Sigmoid colon (tissue), 7 donors: Measurements from ENCODE around the gene C20orf173. TPM values are rescaled to one million over a fixed set of nuclear protein-coding genes. Genes with fewer than 3 reads are reported as not detected.

ENCODE experiments used
- DNase-seq: peaks from one replicate; pipeline ENCODE4 v3.0.0-alpha.2; 2019
- H3K27ac ChIP-seq, 4 donors: fragments of 200-600 bp; sonication (generic); one replicate each; pipeline ENCODE4 v1.5.1; 2016 to 2019; ENCODE audit warnings: mild to moderate bottlenecking in 1 of 4
- H3K27me3 ChIP-seq, 3 donors: fragments of 200-600 bp; sonication (generic); one replicate each; pipeline ENCODE4 v1.5.1; 2019; ENCODE audit warnings: mild to moderate bottlenecking in 1 of 3
- H3K36me3 ChIP-seq, 4 donors: fragments of 200-600 bp; sonication (generic); one replicate each; pipeline ENCODE4 v1.5.1; 2016 to 2019
- H3K4me1 ChIP-seq, 4 donors: fragments of 200-600 bp; sonication (generic); one replicate each; pipeline ENCODE4 v1.5.1; 2017 to 2019
- H3K4me3 ChIP-seq, 4 donors: fragments of 200-600 bp; sonication (generic); one replicate each; pipeline ENCODE4 v1.5.1; 2017 to 2019; ENCODE audit warnings: mild to moderate bottlenecking in 2 of 4, moderate library complexity in 1 of 4
- H3K9me3 ChIP-seq, 4 donors: fragments of 200-600 bp in 3 of 4; sonication (generic) in 3 of 4; one replicate each; pipeline versions ENCODE4 v1.5.1 to v1.6.1; 2013 to 2019
- CTCF ChIP-seq, 4 experiments: fragments of 450-650 bp in 3 of 4; fragments of 200-600 bp in 1 of 4; IDR thresholded peaks; one replicate each; pipeline ENCODE4 v1.5.1; 2016 to 2019; ENCODE audit warnings: antibody characterized with exemption in 4 of 4, mild to moderate bottlenecking in 3 of 4, moderate library complexity in 2 of 4
- EP300 ChIP-seq, 4 donors: sonication (generic); formaldehyde crosslinking; IDR thresholded peaks; one replicate each; pipeline ENCODE4 v1.6.1; 2017; ENCODE audit warnings: antibody characterized with exemption in 4 of 4
- POLR2A ChIP-seq, 2 donors: fragments of 450-650 bp; IDR thresholded peaks; one replicate each; pipeline ENCODE4 v1.6.1; 2016; ENCODE audit warnings: antibody characterized with exemption in 2 of 2, mild to moderate bottlenecking in 2 of 2, moderate library complexity in 2 of 2
- POLR2AphosphoS5 ChIP-seq, 4 donors: sonication (generic); formaldehyde crosslinking; IDR thresholded peaks; one replicate each; pipeline ENCODE4 v1.6.1; 2017; ENCODE audit warnings: antibody characterized with exemption in 4 of 4
- WGBS, 2 donors: extraction: QIAGEN DNeasy Blood & Tissue Kit; methylation state at CpG; one replicate each; pipeline ENCODE4 v1.1.7; 2013; 5-methylcytosine and 5-hydroxymethylcytosine counted together
- intact Hi-C: fragments of 100-400 bp; cut with DNase I; formaldehyde crosslinking; loops from one replicate; pipeline ENCODE4 v1.15.1; 2023
- polyA plus RNA-seq, 3 donors: library from polyadenylated mRNA; stranded (reverse); fragments of 200-250 nt; gene quantifications; one replicate each; pipeline ENCODE4 v1.2.3, GENCODE V29; 2013
- total RNA-seq, 4 donors: library from RNA; depleted of rRNA; stranded (reverse); fragments of >200 nt; gene quantifications; one replicate each; pipeline ENCODE4 v1.1.0, GENCODE V29; 2016
- donor health status: healthy with polysubstance abuse.
- donor health status: Bipolar disorder and iron deficiency.
- donor health status: healthy.

Gene C20orf173
- total and polyA plus RNA-seq, 7 donors, result not detected

GRCh38 chr20:35542990-35543389 lies 13.5 kb upstream of the C20orf173 start:
- TF ChIP-seq POLR2AphosphoS5 (IDR thresholded peaks at IDR 0.05) (no peak), POLR2A (IDR thresholded peaks at IDR 0.05) (no peak), CTCF (IDR thresholded peaks at IDR 0.05) (no peak), EP300 (IDR thresholded peaks at IDR 0.05) (no peak)
- H3K27ac ChIP-seq, result no peak overlapping the region
- 86 to 98% methylated on average over 1 of the region's 1 CpG for WGBS, 2 donors
- intact Hi-C loops, result loop anchor here (5.0 to 10.0 kb wide), 4 partner anchors 74 to 154 kb away; partner anchors contain the start of genes CPNE1, NFS1, RBM12 and ROMO1
- H3K4me1 ChIP-seq, result peaks cover 0 to 15% (median 14%) of the 10 kb centered on the region in 4 donors
- H3K4me3 ChIP-seq, result no peak overlapping the region
- no peaks in the 10 kb centered on the region for H3K9me3 ChIP-seq
- peaks cover 0 to 22% (median 11%) of the 10 kb centered on the region in 4 donors for H3K36me3 ChIP-seq
- no peak for DNase-seq
- H3K27me3 ChIP-seq, result no peaks in the 10 kb centered on the region

DNA sequence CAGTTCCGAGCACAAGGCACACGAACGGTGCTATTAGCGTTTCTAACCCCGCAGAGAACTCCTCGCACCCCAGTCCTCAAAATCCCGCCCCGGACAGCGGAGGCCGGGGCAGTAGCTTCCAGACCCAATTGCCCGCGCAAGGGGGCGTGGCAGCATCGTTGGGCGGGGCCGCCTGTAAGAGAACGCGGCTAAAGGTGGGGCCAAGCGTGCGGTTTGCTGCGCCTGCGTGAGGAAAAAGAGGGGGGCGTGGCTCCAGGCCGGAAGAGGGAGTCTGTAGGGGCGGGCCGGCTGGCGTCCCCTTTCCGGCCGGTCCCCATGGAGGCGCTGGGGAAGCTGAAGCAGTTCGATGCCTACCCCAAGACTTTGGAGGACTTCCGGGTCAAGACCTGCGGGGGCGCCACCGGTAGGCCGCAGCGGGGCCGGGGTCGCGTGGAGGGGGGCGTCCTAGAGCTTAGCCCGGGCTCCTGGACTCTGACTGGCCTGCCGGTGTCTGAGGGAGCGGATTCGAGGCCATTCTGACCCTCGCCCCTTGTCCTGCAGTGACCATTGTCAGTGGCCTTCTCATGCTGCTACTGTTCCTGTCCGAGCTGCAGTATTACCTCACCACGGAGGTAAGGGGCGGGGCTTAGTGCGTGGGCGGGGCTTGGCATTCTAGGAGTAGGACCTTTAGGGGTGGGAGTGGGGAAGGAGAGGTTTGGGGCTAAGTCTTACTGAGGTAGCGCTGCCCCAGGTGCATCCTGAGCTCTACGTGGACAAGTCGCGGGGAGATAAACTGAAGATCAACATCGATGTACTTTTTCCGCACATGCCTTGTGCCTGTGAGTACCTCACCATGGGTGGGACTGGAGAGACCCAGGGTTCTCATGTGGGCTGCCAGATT lies 12.6 kb upstream of the C20orf173 start, which contains the start of gene ERGIC3:
Gene ERGIC3 (plus strand): TSS at position 296 of the 880 bp plus-strand sequence. CDS start 20 bp downstream, at position 316.
- 5 to 7% methylated on average over 57 of the region's 57 CpGs for WGBS, 2 donors
- peak; percentile 31 to 73 (median 63) for TF ChIP-seq POLR2AphosphoS5 (IDR thresholded peaks at IDR 0.05)
- TF ChIP-seq EP300 (IDR thresholded peaks at IDR 0.05), result no peak
- peak in 1 of 2 donors; percentile 20 for TF ChIP-seq POLR2A (IDR thresholded peaks at IDR 0.05)

GRCh38 chr20:35541118-35541782 lies 11.8 kb upstream of the C20orf173 start:
- 30 to 41% methylated on average over 13 of the region's 13 CpGs for WGBS, 2 donors
- no peak for DNase-seq
- Histone ChIP-seq H3K4me1 (peaks cover 0 to 15% (median 14%) of the 10 kb centered on the region in 4 donors), H3K9me3 (no peaks in the 10 kb centered on the region), H3K27ac (peak overlapping the region in 1 of 4 donors; percentile 71), H3K4me3 (peak overlapping the region; percentile 68 to 88 (median 80)), H3K36me3 (peaks cover 0 to 8% (median 0%) of the 10 kb centered on the region in 4 donors), H3K27me3 (no peaks in the 10 kb centered on the region)
- TF ChIP-seq POLR2A (IDR thresholded peaks at IDR 0.05) (no peak), EP300 (IDR thresholded peaks at IDR 0.05) (no peak), CTCF (IDR thresholded peaks at IDR 0.05) (no peak), POLR2AphosphoS5 (IDR thresholded peaks at IDR 0.05) (no peak)
- intact Hi-C loops, result loop anchor here (5.0 to 10.0 kb wide), 4 partner anchors 76 to 156 kb away; partner anchors contain the start of genes CPNE1, NFS1, RBM12 and ROMO1

More for the DNA sequence above, 12.6 kb upstream of the C20orf173 start, which contains the start of gene ERGIC3:
- peak within 1 kb of the TSS; percentile 68 to 88 (median 80) for H3K4me3 ChIP-seq
- H3K4me1 ChIP-seq, result peaks cover 0 to 15% (median 14%) of the 10 kb centered on the region in 4 donors
- intact Hi-C loops, result loop anchor here (5.0 to 10.0 kb wide), 4 partner anchors 75 to 155 kb away; partner anchors contain the start of genes CPNE1, NFS1, RBM12 and ROMO1
- H3K36me3 ChIP-seq, result peaks cover 0 to 13% (median 1%) of the 10 kb centered on the region in 4 donors
- DNase-seq, result peak; percentile 98
- H3K27me3 ChIP-seq, result no peaks in the 10 kb centered on the region
- no peaks in the 10 kb centered on the region for H3K9me3 ChIP-seq
- peak within 1 kb of the TSS; percentile 67 to 77 (median 72) for H3K27ac ChIP-seq

GRCh38 chr20:35539756-35540212 lies 10.3 kb upstream of the C20orf173 start:
- no peak for DNase-seq
- no peak overlapping the region for H3K4me3 ChIP-seq
- H3K27me3 ChIP-seq, result no peaks in the 10 kb centered on the region
- WGBS, 2 donors, result 53 to 59% methylated on average over 11 of the region's 11 CpGs
- peaks cover 0 to 15% (median 14%) of the 10 kb centered on the region in 4 donors for H3K4me1 ChIP-seq
- H3K27ac ChIP-seq, result no peak overlapping the region
- H3K9me3 ChIP-seq, result no peaks in the 10 kb centered on the region
- intact Hi-C loops, result loop anchor here (5.0 to 10.0 kb wide), 4 partner anchors 77 to 158 kb away; partner anchors contain the start of genes CPNE1, NFS1, RBM12 and ROMO1
- H3K36me3 ChIP-seq, result peaks cover 0 to 8% (median 0%) of the 10 kb centered on the region in 4 donors
- TF ChIP-seq POLR2A (IDR thresholded peaks at IDR 0.05) (no peak), CTCF (IDR thresholded peaks at IDR 0.05) (no peak), POLR2AphosphoS5 (IDR thresholded peaks at IDR 0.05) (no peak), EP300 (IDR thresholded peaks at IDR 0.05) (no peak)
